Ovary (tissue), 3 donors: ENCODE results near the gene HDGFL1.

ENCODE experiments used
- CTCF ChIP-seq, 3 donors: fragments of 450-650 bp in 2 of 3; fragments of 200-600 bp in 1 of 3; IDR thresholded peaks; one replicate each; pipeline versions ENCODE4 v1.5.1 to v1.8.0; 2016 to 2022; ENCODE audit warnings: antibody characterized with exemption in 3 of 3, mild to moderate bottlenecking in 1 of 3
- EP300 ChIP-seq: sonication (generic); formaldehyde crosslinking; IDR thresholded peaks from one replicate; pipeline ENCODE4 v1.6.1; 2017; ENCODE audit warnings: antibody characterized with exemption
- POLR2A ChIP-seq: fragments of 450-650 bp; IDR thresholded peaks from one replicate; pipeline ENCODE4 v1.6.1; 2017; ENCODE audit warnings: antibody characterized with exemption, mild to moderate bottlenecking, moderate library complexity
- donor health status: DM: no; HTN: no; CAD: no.

- TF ChIP-seq CTCF (IDR thresholded peaks at IDR 0.05) (no peak), EP300 (no peak), POLR2A (no peak)
Measured at GRCh38 chr6:22530506-22530905, 38.9 kb upstream of the HDGFL1 start.
